Mucosa of stomach (tissue), 1 donor: Measurements from ENCODE around the gene CALN1.

Source experiments
- H3K27me3 ChIP-seq: one replicate; pipeline ENCODE4 v1.7.0; 2013; ENCODE audit warnings: mild to moderate bottlenecking, low read length; ENCODE audit not compliant: control insufficient read depth, insufficient read depth
- H3K36me3 ChIP-seq: one replicate; pipeline ENCODE4 v1.7.0; 2013; ENCODE audit warnings: low read length; ENCODE audit not compliant: control insufficient read depth, insufficient read depth
- H3K4me1 ChIP-seq: one replicate; pipeline ENCODE4 v1.7.0; 2013; ENCODE audit warnings: mild to moderate bottlenecking, low read length; ENCODE audit not compliant: control insufficient read depth, insufficient read depth
- H3K4me3 ChIP-seq: one replicate; pipeline ENCODE4 v1.7.0; 2013; ENCODE audit warnings: low read length
- H3K9ac ChIP-seq: one replicate; pipeline ENCODE4 v1.7.0; 2013; ENCODE audit warnings: mild to moderate bottlenecking, low read length, moderate library complexity
- H3K9me3 ChIP-seq: one replicate; pipeline ENCODE4 v1.7.0; 2013; ENCODE audit warnings: mild to moderate bottlenecking, low read length, moderate library complexity; ENCODE audit not compliant: control insufficient read depth
- donor health status: Pancreatic carcinoma.

CALN1 gene

GRCh38 chr7:71735961-71736556 is 676.1 kb downstream of the CALN1 start:
- no peaks in the 10 kb centered on the region for H3K9me3 ChIP-seq

GRCh38 chr7:71733107-71733870 is 678.8 kb downstream of the CALN1 start:
- no peaks in the 10 kb centered on the region for H3K27me3 ChIP-seq
- peaks cover 3% of the 10 kb centered on the region for H3K4me1 ChIP-seq
- H3K36me3 ChIP-seq, result no peaks in the 10 kb centered on the region
- no peak overlapping the region for H3K4me3 ChIP-seq
- no peaks in the 10 kb centered on the region for H3K9me3 ChIP-seq
- no peak overlapping the region for H3K9ac ChIP-seq

More at GRCh38 chr7:71735961-71736556, 676.1 kb downstream of the CALN1 start:
- peaks cover 3% of the 10 kb centered on the region for H3K4me1 ChIP-seq
- H3K36me3 ChIP-seq, result no peaks in the 10 kb centered on the region
- no peak overlapping the region for H3K4me3 ChIP-seq
- no peaks in the 10 kb centered on the region for H3K27me3 ChIP-seq
- no peak overlapping the region for H3K9ac ChIP-seq

- H3K36me3 ChIP-seq, result no peaks in the 10 kb centered on the region
- H3K9me3 ChIP-seq, result no peaks in the 10 kb centered on the region
- no peak overlapping the region for H3K9ac ChIP-seq
- no peaks in the 10 kb centered on the region for H3K27me3 ChIP-seq
- H3K4me3 ChIP-seq, result no peak overlapping the region
- H3K4me1 ChIP-seq, result peaks cover 3% of the 10 kb centered on the region
These were observed 680.4 kb downstream of the CALN1 start for GRCh38 chr7:71731740-71732139.
